HEK293 (cell line): ENCODE measurements around the gene HEATR3.

Source experiments
- CTCF ChIA-PET: fragments of 350-600 bp; formaldehyde crosslinking; extraction: SDS; loops from one replicate; lab custom pipeline; 2021; ENCODE audit warnings: antibody characterized with exemption; lab: Yijun Ruan, JAX
- POLR2A ChIA-PET: fragments of 300-600 bp; formaldehyde crosslinking; extraction: SDS; loops from one replicate; lab custom pipeline; 2020; ENCODE audit warnings: antibody characterized with exemption, inconsistent platforms; lab: Yijun Ruan, JAX
- H3K27ac ChIP-seq: fragments of 200-500 bp; sonication (Bioruptor generic); 2 replicates; pipeline ENCODE4 v1.5.1; 2014; ENCODE audit warnings: low read depth, low read length, control low read depth, inconsistent platforms; ENCODE audit errors: extremely low read depth
- H3K36me3 ChIP-seq, 2 experiments: fragments of 200-500 bp in 1 of 2; sonication (Bioruptor generic) in 1 of 2; 1 replicate in 1 of 2; 2 replicates in 1 of 2; pipeline ENCODE4 v1.5.1; 2014 to 2017; ENCODE audit warnings: inconsistent platforms in 2 of 2, low read length in 2 of 2; ENCODE audit not compliant: control insufficient read depth in 2 of 2, insufficient read depth in 1 of 2
- H3K4me1 ChIP-seq: fragments of 200-500 bp; sonication (Bioruptor generic); 2 replicates; pipeline ENCODE4 v1.5.1; 2014; ENCODE audit warnings: mild to moderate bottlenecking, low read length, inconsistent platforms; ENCODE audit not compliant: control insufficient read depth, insufficient read depth
- H3K4me3 ChIP-seq: 2 replicates; pipeline ENCODE4 v1.5.1; 2011; ENCODE audit warnings: low read depth, mild to moderate bottlenecking, control low read depth, low read length, moderate library complexity
- H3K9me3 ChIP-seq: fragments of 200-500 bp; sonication (Bioruptor generic); 2 replicates; pipeline ENCODE4 v1.5.1; 2014; ENCODE audit warnings: low read depth, low read length, inconsistent platforms; ENCODE audit not compliant: control insufficient read depth, insufficient read depth
- ATF2 ChIP-seq: fragments of 450-650 bp; formaldehyde crosslinking; IDR thresholded peaks from 2 replicates; pipeline ENCODE4 v1.5.1; 2016; ENCODE audit warnings: missing biosample characterization, missing genetic modification characterization, low read depth
- HIC1 ChIP-seq: fragments of 450-650 bp; formaldehyde crosslinking; IDR thresholded peaks from 2 replicates; pipeline ENCODE4 v1.5.1; 2016; ENCODE audit warnings: missing biosample characterization, missing genetic modification characterization
- HOXA7 ChIP-seq: sonication (generic); formaldehyde crosslinking; IDR thresholded peaks from 2 replicates; pipeline ENCODE4 v1.8.1; 2022; ENCODE audit warnings: missing genetic modification reagents, borderline replicate concordance
- MEIS1 ChIP-seq: sonication (generic); formaldehyde crosslinking; IDR thresholded peaks from 2 replicates; pipeline ENCODE4 v1.8.1; 2022; ENCODE audit warnings: missing genetic modification reagents, mild to moderate bottlenecking, borderline replicate concordance
- ZBTB17 ChIP-seq: fragments of 450-650 bp; formaldehyde crosslinking; IDR thresholded peaks from 2 replicates; pipeline ENCODE4 v1.5.1; 2016; ENCODE audit warnings: missing biosample characterization, missing genetic modification characterization
- ZFHX2 ChIP-seq: fragments of 450-650 bp; formaldehyde crosslinking; conservative IDR thresholded peaks from 2 replicates; pipeline ENCODE4 v1.5.1; 2016; ENCODE audit warnings: missing biosample characterization, missing genetic modification characterization
- ZFP37 ChIP-seq: fragments of 450-650 bp; formaldehyde crosslinking; IDR thresholded peaks from 2 replicates; pipeline ENCODE4 v1.5.1; 2016; ENCODE audit warnings: missing biosample characterization, missing genetic modification characterization
- ZFP69B ChIP-seq: fragments of 450-650 bp; formaldehyde crosslinking; IDR thresholded peaks from 2 replicates; pipeline ENCODE4 v1.5.1; 2016; ENCODE audit warnings: missing biosample characterization, missing genetic modification characterization
- ZNF112 ChIP-seq: fragments of 450-650 bp; formaldehyde crosslinking; IDR thresholded peaks from 2 replicates; pipeline ENCODE4 v1.5.0; 2017; ENCODE audit warnings: missing biosample characterization, missing genetic modification characterization
- ZNF146 ChIP-seq: fragments of 450-650 bp; formaldehyde crosslinking; IDR thresholded peaks from 2 replicates; pipeline ENCODE4 v1.5.1; 2016; ENCODE audit warnings: missing biosample characterization, missing genetic modification characterization
- ZNF148 ChIP-seq: fragments of 450-650 bp; formaldehyde crosslinking; IDR thresholded peaks from 2 replicates; pipeline ENCODE4 v1.5.0; 2017; ENCODE audit warnings: missing biosample characterization, missing genetic modification characterization, borderline replicate concordance
- ZNF19 ChIP-seq: fragments of 450-650 bp; formaldehyde crosslinking; IDR thresholded peaks from 2 replicates; pipeline ENCODE4; 2016; ENCODE audit warnings: missing biosample characterization, missing genetic modification characterization, low read depth
- ZNF211 ChIP-seq: fragments of 450-650 bp; formaldehyde crosslinking; IDR thresholded peaks from 2 replicates; pipeline ENCODE4 v1.5.1; 2016; ENCODE audit warnings: low read depth, missing biosample characterization, missing genetic modification characterization
- ZNF221 ChIP-seq: fragments of 450-650 bp; formaldehyde crosslinking; IDR thresholded peaks from 2 replicates; pipeline ENCODE4 v1.5.1; 2017; ENCODE audit warnings: missing biosample characterization, missing genetic modification characterization, borderline replicate concordance
- ZNF24 ChIP-seq: fragments of 450-650 bp; formaldehyde crosslinking; IDR thresholded peaks from 2 replicates; pipeline ENCODE4 v1.5.1; 2016; ENCODE audit warnings: missing biosample characterization, missing genetic modification characterization
- ZNF311 ChIP-seq: fragments of 450-650 bp; formaldehyde crosslinking; IDR thresholded peaks from 2 replicates; pipeline ENCODE4 v1.5.1; 2017; ENCODE audit warnings: missing biosample characterization, missing genetic modification characterization, borderline replicate concordance
- ZNF350 ChIP-seq: fragments of 450-650 bp; formaldehyde crosslinking; IDR thresholded peaks from 2 replicates; pipeline ENCODE4 v1.5.0; 2017; ENCODE audit warnings: missing biosample characterization, mild to moderate bottlenecking, missing genetic modification characterization
- ZNF366 ChIP-seq: fragments of 450-650 bp; formaldehyde crosslinking; conservative IDR thresholded peaks from 2 replicates; pipeline ENCODE4 v1.5.1; 2016; ENCODE audit warnings: missing biosample characterization, missing genetic modification characterization
- ZNF48 ChIP-seq: fragments of 450-650 bp; formaldehyde crosslinking; IDR thresholded peaks from 2 replicates; pipeline ENCODE4 v1.5.1; 2016; ENCODE audit warnings: missing biosample characterization, missing genetic modification characterization
- ZNF510 ChIP-seq: fragments of 450-650 bp; formaldehyde crosslinking; IDR thresholded peaks from 2 replicates; pipeline ENCODE4 v1.5.1; 2018; ENCODE audit warnings: mild to moderate bottlenecking, missing genetic modification characterization, missing biosample characterization; ENCODE audit not compliant: insufficient replicate concordance
- ZNF560 ChIP-seq: fragments of 450-650 bp; formaldehyde crosslinking; IDR thresholded peaks from 2 replicates; pipeline ENCODE4 v1.5.1; 2017; ENCODE audit warnings: missing biosample characterization, missing genetic modification characterization, borderline replicate concordance
- ZNF830 ChIP-seq: fragments of 450-650 bp; IDR thresholded peaks from 2 replicates; pipeline ENCODE4 v1.5.0; 2018; ENCODE audit warnings: missing biosample characterization, missing genetic modification characterization, low read depth, mild to moderate bottlenecking, moderate library complexity
- ZSCAN23 ChIP-seq: fragments of 450-650 bp; formaldehyde crosslinking; IDR thresholded peaks from 2 replicates; pipeline ENCODE4 v1.5.1; 2016; ENCODE audit warnings: missing biosample characterization, missing genetic modification characterization

Gene HEATR3

GRCh38 chr16:50083996-50084395 is 18.2 kb downstream of the HEATR3 start:
- no peak overlapping the region for H3K27ac ChIP-seq
- no peaks in the 10 kb centered on the region for H3K9me3 ChIP-seq
- ChIA-PET CTCF (interaction anchor here (0.5 kb wide), 1 partner anchor 52 kb away, joined by 3 read pairs; no protein-coding TSS in a partner anchor), POLR2A (interaction anchor here (0.7 to 1.0 kb wide), 2 partner anchors 18 to 113 kb away, joined by 3 to 5 read pairs; partner anchors contain the start of gene HEATR3)
- no peak overlapping the region for H3K4me3 ChIP-seq
- peaks cover 36 to 83% of the 10 kb centered on the region in 2 experiments for H3K36me3 ChIP-seq
- no peaks in the 10 kb centered on the region for H3K4me1 ChIP-seq
- TF ChIP-seq ZNF148 (no peak), ZNF366 (tag by site-specific recombination) (no peak), ZBTB17 (no peak), ZNF350 (tag by site-specific recombination) (no peak), ZNF510 (tag by site-specific recombination) (no peak), ZFP37 (tag by site-specific recombination) (no peak), ZSCAN23 (tag by site-specific recombination) (no peak), ZNF19 (tag by site-specific recombination) (no peak), ZNF560 (tag by site-specific recombination) (no peak), HOXA7 (CRISPR knock-in tag) (no peak), ZNF112 (tag by site-specific recombination) (no peak), ZNF221 (tag by site-specific recombination) (no peak), ZNF830 (tag by site-specific recombination) (no peak), MEIS1 (CRISPR knock-in tag) (no peak), ZFHX2 (tag by site-specific recombination) (no peak), ZFP69B (no peak), ATF2 (tag by site-specific recombination) (no peak), ZNF48 (tag by site-specific recombination) (no peak), HIC1 (tag by site-specific recombination) (no peak), ZNF146 (tag by site-specific recombination) (no peak)
- TF ChIP-seq, all 188 proteins: peak for 0

- peaks cover 30 to 78% of the 10 kb centered on the region in 2 experiments for H3K36me3 ChIP-seq
- H3K9me3 ChIP-seq: no peaks in the 10 kb centered on the region
- no peaks in the 10 kb centered on the region for H3K4me1 ChIP-seq
- ChIA-PET POLR2A (no interaction called here), CTCF (no interaction called here)
- H3K4me3 ChIP-seq: no peak overlapping the region
- H3K27ac ChIP-seq: no peak overlapping the region
- TF ChIP-seq ZNF24 (tag by site-specific recombination): no peak
- no peak for TF ChIP-seq ZNF211 (tag by site-specific recombination)
- no peak for TF ChIP-seq ZNF311
These were observed 20.4 kb downstream of the HEATR3 start for GRCh38 chr16:50086176-50086575.
